NCI-H526 treated with DMSO at 0.1 percent for 48 hours (cell line): Measurements from ENCODE around the gene SYNC.
"Not testable (repeated sequence)": the region's sequence is repeated elsewhere in the genome, so short reads cannot be mapped to it uniquely, and the experiment has no call there.

Experiments used
- DNase-seq: peaks from one replicate; lab custom pipeline; 2025; lab: John Stamatoyannopoulos, UW

Gene SYNC

GRCh38 chr1:32724678-32725614 is 22.4 kb upstream of the SYNC start:
- no peak for DNase-seq

GRCh38 chr1:32719681-32720275 is 17.2 kb upstream of the SYNC start:
- no peak for DNase-seq

GRCh38 chr1:32718527-32718926 is 16.0 kb upstream of the SYNC start:
- no peak for DNase-seq

GRCh38 chr1:32718036-32718435 is 15.5 kb upstream of the SYNC start:
- DNase-seq, result no peak

- DNase-seq, result no peak
Measured at GRCh38 chr1:32717503-32717902, 14.9 kb upstream of the SYNC start.

GRCh38 chr1:32716312-32717148 is 14.0 kb upstream of the SYNC start:
- peak; percentile 88 for DNase-seq

- no peak for DNase-seq
Measured at GRCh38 chr1:32715901-32716311, 13.3 kb upstream of the SYNC start.

GRCh38 chr1:32714277-32714676 is 11.7 kb upstream of the SYNC start:
- DNase-seq, result no peak

GRCh38 chr1:32713081-32713480 is 10.5 kb upstream of the SYNC start:
- DNase-seq, result no peak

- DNase-seq, result not testable (repeated sequence)
Measured at GRCh38 chr1:32711221-32711620, 8.7 kb upstream of the SYNC start.

GRCh38 chr1:32709476-32709875 is 6.9 kb upstream of the SYNC start:
- no peak for DNase-seq

- no peak for DNase-seq
Measured at GRCh38 chr1:32709075-32709474, 6.5 kb upstream of the SYNC start.

- DNase-seq, result no peak
Measured at GRCh38 chr1:32706491-32706890, 3.9 kb upstream of the SYNC start.

GRCh38 chr1:32705516-32705915 is 2.9 kb upstream of the SYNC start:
- DNase-seq, result no peak

GRCh38 chr1:32703479-32704291 is 1.1 kb upstream of the SYNC start:
- DNase-seq, result no peak

- no peak for DNase-seq
Measured at GRCh38 chr1:32701951-32702598, 495 bp downstream of the SYNC start.

GRCh38 chr1:32701421-32701911 is 1.1 kb downstream of the SYNC start:
- DNase-seq, result no peak

- not testable (repeated sequence) for DNase-seq
Measured at GRCh38 chr1:32696996-32697395, 5.6 kb downstream of the SYNC start.

GRCh38 chr1:32696041-32696440 is 6.5 kb downstream of the SYNC start:
- DNase-seq, result no peak

GRCh38 chr1:32695098-32695904 is 7.3 kb downstream of the SYNC start:
- no peak for DNase-seq
